DND-41 (cell line): ENCODE measurements around the gene AKR1B15.

Experiments
- ATAC-seq: fragments of 200-7000 bp; cut with Tn5 transposase; 3 replicates; pipeline ENCODE4 v1.9.1; 2021; ENCODE audit warnings: low read depth; ENCODE audit not compliant: insufficient read depth
- DNase-seq: peaks from one replicate; pipeline ENCODE4 v3.0.0-alpha.2; 2020
- H2AFZ ChIP-seq: 2 replicates; pipeline ENCODE4 v1.6.0; 2012; ENCODE audit warnings: low read depth, low read length
- H3K27ac ChIP-seq: 2 replicates; pipeline ENCODE4 v1.5.1; 2012; ENCODE audit warnings: low read length, inconsistent platforms
- H3K27me3 ChIP-seq: fragments of 200-600 bp; sonication (generic); 2 replicates; pipeline ENCODE4 v1.6.0; 2012; ENCODE audit warnings: low read length, mild to moderate bottlenecking, inconsistent platforms; ENCODE audit not compliant: insufficient read depth, poor library complexity
- H3K36me3 ChIP-seq: 2 replicates; pipeline ENCODE4 v1.5.1; 2012; ENCODE audit warnings: low read length, inconsistent platforms; ENCODE audit not compliant: insufficient read depth
- H3K4me1 ChIP-seq: 2 replicates; pipeline ENCODE4 v1.5.1; 2012; ENCODE audit warnings: mild to moderate bottlenecking, low read length; ENCODE audit not compliant: insufficient read depth
- H3K4me2 ChIP-seq: 2 replicates; pipeline ENCODE4 v1.6.0; 2012; ENCODE audit warnings: mild to moderate bottlenecking, moderate library complexity, low read length, inconsistent platforms; ENCODE audit not compliant: insufficient read depth
- H3K4me3 ChIP-seq, 2 experiments: fragments of 200-600 bp in 1 of 2; shearing (Covaris generic) in 1 of 2; 2 replicates each; pipeline ENCODE4 v1.5.1; 2012 to 2016; ENCODE audit warnings: inconsistent platforms in 2 of 2, low read length in 2 of 2, mild to moderate bottlenecking in 2 of 2, low read depth in 1 of 2, moderate library complexity in 1 of 2
- H3K79me2 ChIP-seq: 2 replicates; pipeline ENCODE4 v1.6.0; 2012; ENCODE audit warnings: low read length, inconsistent platforms; ENCODE audit not compliant: insufficient read depth
- H3K9ac ChIP-seq: 2 replicates; pipeline ENCODE4 v1.6.0; 2012; ENCODE audit warnings: low read depth, mild to moderate bottlenecking, inconsistent platforms, low read length, moderate library complexity
- H3K9me3 ChIP-seq: 2 replicates; pipeline ENCODE4 v1.5.1; 2012; ENCODE audit warnings: low read length, moderate library complexity, mild to moderate bottlenecking, inconsistent platforms; ENCODE audit not compliant: insufficient read depth, severe bottlenecking
- H4K20me1 ChIP-seq: 2 replicates; pipeline ENCODE4 v1.6.0; 2012; ENCODE audit warnings: low read length; ENCODE audit not compliant: insufficient read depth
- CTCF ChIP-seq: IDR thresholded peaks from 2 replicates; pipeline ENCODE4 v1.5.1; 2012; ENCODE audit warnings: borderline replicate concordance, low read length, moderate library complexity, mild to moderate bottlenecking; ENCODE audit not compliant: poor library complexity, severe bottlenecking; ENCODE audit errors: extremely low read depth
- EZH2 ChIP-seq: IDR thresholded peaks from 3 replicates; pipeline ENCODE4 v1.6.1; 2012; ENCODE audit warnings: borderline replicate concordance, low read depth, mild to moderate bottlenecking, moderate library complexity, low read length, inconsistent platforms; ENCODE audit not compliant: severe bottlenecking

The AKR1B15 gene

GRCh38 chr7:134571746-134572461, 23.0 kb downstream of the AKR1B15 start:
- H4K20me1 ChIP-seq, result no peaks in the 10 kb centered on the region
- no peak overlapping the region for H3K9ac ChIP-seq
- H3K36me3 ChIP-seq, result no peaks in the 10 kb centered on the region
- H3K4me3 ChIP-seq, result no peak overlapping the region
- H3K27ac ChIP-seq, result no peak overlapping the region
- no peaks in the 10 kb centered on the region for H3K79me2 ChIP-seq
- no peaks in the 10 kb centered on the region for H3K27me3 ChIP-seq
- no peaks in the 10 kb centered on the region for H3K9me3 ChIP-seq
- DNase-seq (no peak), ATAC-seq (no peak)
- H3K4me1 ChIP-seq, result no peaks in the 10 kb centered on the region
- no peak overlapping the region for H2AFZ ChIP-seq
- no peak overlapping the region for H3K4me2 ChIP-seq
- no peak for TF ChIP-seq EZH2
- no peak for TF ChIP-seq CTCF

GRCh38 chr7:134574322-134574721, 25.4 kb downstream of the AKR1B15 start:
- H3K79me2 ChIP-seq, result no peaks in the 10 kb centered on the region
- no peak overlapping the region for H3K4me3 ChIP-seq
- no peak overlapping the region for H3K9ac ChIP-seq
- TF ChIP-seq EZH2 (no peak), CTCF (no peak)
- no peak overlapping the region for H2AFZ ChIP-seq
- no peaks in the 10 kb centered on the region for H3K36me3 ChIP-seq
- no peaks in the 10 kb centered on the region for H3K27me3 ChIP-seq
- ATAC-seq (no peak), DNase-seq (no peak)
- H3K4me2 ChIP-seq, result no peak overlapping the region
- no peaks in the 10 kb centered on the region for H3K4me1 ChIP-seq
- H3K9me3 ChIP-seq, result no peaks in the 10 kb centered on the region
- H3K27ac ChIP-seq, result no peak overlapping the region
- H4K20me1 ChIP-seq, result no peaks in the 10 kb centered on the region

- peaks cover 3% of the 10 kb centered on the region for H3K27me3 ChIP-seq
- no peaks in the 10 kb centered on the region for H3K4me1 ChIP-seq
These were observed 35.4 kb downstream of the AKR1B15 start for GRCh38 chr7:134584290-134584689.

More at GRCh38 chr7:134584290-134584689, 35.4 kb downstream of the AKR1B15 start:
- Histone ChIP-seq H3K9me3 (no peaks in the 10 kb centered on the region), H3K4me2 (no peak overlapping the region), H3K9ac (no peak overlapping the region), H2AFZ (no peak overlapping the region), H3K4me3 (no peak overlapping the region), H3K79me2 (no peaks in the 10 kb centered on the region), H3K27ac (no peak overlapping the region), H4K20me1 (no peaks in the 10 kb centered on the region), H3K36me3 (no peaks in the 10 kb centered on the region)
- DNase-seq, result no peak
- no peak for ATAC-seq
- TF ChIP-seq EZH2 (no peak), CTCF (no peak)
